GM18507 (cell line): ENCODE results near the gene CCSAP.

ENCODE experiments used
- DNase-seq: peaks from one replicate; pipeline ENCODE4 v3.0.0; 2011; ENCODE audit warnings: low read depth; ENCODE audit not compliant: insufficient read length; ENCODE audit errors: extremely low spot score
- FAIRE-seq: peaks from 2 replicates; lab custom pipeline; 2011; peaks lifted over from hg19 to GRCh38; lab: Jason Lieb, UNC

CCSAP gene

GRCh38 chr1:229368347-229368746, 25.5 kb upstream of the CCSAP start:
- no peak for DNase-seq
- peak; percentile 98 for FAIRE-seq

DNA sequence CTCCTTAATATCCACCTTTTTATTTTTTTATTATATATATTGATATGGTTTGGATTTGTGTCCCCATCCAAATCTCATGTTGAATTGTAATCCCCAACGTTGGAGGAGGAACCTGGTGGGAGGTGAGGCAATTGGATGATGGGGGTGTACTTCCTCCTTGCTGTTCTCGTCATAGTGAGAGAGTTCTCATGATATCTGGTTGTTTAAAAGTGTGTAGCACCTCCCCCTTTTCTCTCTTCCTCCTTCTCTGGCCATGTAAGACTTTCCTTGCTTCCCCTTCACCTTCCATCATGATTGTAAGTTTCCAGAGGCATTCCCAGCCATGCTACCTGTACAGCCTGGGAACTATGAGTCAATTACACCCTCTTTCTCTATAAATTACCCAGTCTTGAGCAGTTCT, 22.7 kb upstream of the CCSAP start:
- FAIRE-seq = peak; percentile 12
- no peak for DNase-seq

- DNase-seq (no peak), FAIRE-seq (no peak)
Measured at GRCh38 chr1:229364207-229365065, 21.6 kb upstream of the CCSAP start.

- no peak for FAIRE-seq
- no peak for DNase-seq
Measured at GRCh38 chr1:229363723-229364122, 20.9 kb upstream of the CCSAP start.

DNA sequence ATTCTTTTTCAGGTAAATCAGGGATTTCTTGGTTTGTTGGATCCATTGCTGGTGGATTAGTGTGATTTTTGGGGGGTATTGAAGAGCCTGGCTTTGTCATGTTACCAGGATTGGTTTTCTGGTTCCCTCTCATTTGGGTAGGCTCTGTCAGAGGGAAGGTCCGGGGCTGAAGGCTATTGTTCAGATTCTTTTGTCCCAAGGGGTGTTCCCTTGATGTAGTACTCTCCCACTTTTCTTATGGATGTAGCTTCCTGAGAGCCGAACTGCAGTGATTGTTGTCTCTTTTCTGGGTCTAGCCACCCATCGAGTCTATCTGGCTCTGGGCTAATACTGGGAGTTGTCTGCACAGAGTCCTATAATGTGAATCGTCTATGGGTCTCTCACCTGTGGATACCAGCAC, 17.6 kb upstream of the CCSAP start:
- no peak for FAIRE-seq
- no peak for DNase-seq

GRCh38 chr1:229355661-229356060, 12.8 kb upstream of the CCSAP start:
- DNase-seq (no peak), FAIRE-seq (no peak)

DNA sequence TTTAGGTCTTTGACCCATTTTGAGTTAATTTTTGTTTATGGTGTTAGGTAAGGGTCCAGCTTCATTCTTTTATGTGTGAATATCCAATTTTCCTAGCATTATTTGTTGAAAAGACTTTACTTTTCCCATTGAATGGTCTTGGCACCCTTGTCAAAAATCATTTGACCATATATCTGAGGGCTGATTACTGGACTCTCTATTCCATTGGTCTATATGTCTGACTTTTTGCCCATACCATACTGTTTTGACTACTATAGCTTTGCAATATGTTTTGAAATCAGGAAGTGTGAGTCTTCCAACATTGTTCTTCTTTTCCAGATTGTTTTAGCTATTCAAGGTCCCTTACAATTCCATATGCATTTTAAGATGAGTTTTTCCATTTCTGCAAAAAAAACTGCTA, 11.4 kb upstream of the CCSAP start:
- DNase-seq (no peak), FAIRE-seq (no peak)

DNA sequence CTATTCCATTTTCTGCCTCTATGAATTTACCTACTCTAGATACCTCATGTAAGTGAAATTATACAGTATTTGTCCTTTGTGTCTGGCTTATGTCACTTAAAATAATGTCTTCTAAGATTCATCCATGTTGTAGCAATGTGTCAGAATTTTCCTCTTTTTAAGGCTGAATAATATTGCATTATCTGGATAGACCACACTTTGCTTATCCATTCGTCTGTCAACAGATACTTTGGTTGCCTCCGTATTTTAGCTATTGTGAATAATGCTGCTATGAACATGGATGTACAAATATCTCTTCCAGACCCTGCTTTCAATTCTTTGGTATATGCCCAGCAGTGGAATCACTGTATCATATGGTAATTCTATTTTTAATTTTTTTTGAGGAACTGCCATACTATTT, 10.1 kb upstream of the CCSAP start:
- DNase-seq (no peak), FAIRE-seq (no peak)

GRCh38 chr1:229349463-229350385, 6.9 kb upstream of the CCSAP start:
- DNase-seq (no peak), FAIRE-seq (no peak)

GRCh38 chr1:229347528-229347927, 4.7 kb upstream of the CCSAP start:
- DNase-seq (no peak), FAIRE-seq (no peak)

DNA sequence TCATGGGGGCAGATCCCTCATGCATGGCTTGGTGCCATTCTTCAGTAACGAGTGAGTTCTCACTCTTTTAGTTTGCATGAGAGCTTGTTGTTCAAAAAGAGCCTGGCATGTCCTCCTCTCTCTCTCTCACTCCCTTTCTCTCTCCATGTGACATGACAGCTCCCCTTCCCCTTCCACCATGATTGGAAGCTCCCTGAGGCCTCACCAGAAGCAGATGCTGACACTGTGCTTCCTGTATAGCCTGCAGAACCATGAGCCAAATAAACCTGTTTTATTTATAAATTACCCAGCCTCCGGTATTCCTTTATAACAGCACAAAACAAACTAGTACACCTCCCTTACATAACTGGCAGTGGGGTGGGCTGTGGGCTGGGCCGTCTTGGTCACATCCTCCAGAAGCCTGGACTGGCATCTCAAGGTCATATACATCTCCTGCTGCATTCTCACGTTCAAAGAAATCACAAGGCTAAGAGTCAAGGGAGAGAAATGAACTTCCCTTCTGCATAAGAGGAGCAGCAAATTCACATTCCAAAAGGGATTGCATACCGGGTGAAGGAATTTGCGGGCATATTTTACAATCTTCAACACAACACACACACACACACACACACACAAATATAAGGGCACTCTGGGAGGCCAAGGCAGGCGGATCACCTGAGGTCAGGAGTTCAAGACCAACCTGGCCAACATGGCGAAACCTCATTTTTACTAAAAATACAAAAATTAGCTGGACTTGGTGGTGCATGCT, 2.3 kb upstream of the CCSAP start:
- no peak for DNase-seq
- FAIRE-seq = no peak

DNA sequence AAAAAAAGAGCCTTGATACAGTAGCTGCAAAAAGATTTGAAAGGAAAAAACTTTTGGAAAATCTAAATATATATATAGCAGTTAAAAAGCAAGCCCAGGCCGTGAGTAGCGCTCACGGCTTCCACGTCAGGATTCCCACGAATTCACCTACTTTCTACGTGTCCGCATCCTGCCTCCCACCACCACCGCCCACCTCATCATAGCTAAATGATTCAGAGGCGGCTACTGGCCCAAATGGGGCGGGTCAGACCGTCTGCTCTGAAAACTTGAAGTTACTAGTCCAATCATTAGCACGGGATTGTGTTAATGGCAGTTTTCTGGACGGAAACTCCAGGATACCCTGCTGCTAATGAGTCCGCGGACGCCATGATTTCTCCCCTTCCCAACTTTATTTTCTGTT, 1.3 kb upstream of the CCSAP start:
- FAIRE-seq (no peak), DNase-seq (no peak)

GRCh38 chr1:229341774-229342655, 832 bp downstream of the CCSAP start:
- no peak for FAIRE-seq
- peak; percentile 68 for DNase-seq

DNA sequence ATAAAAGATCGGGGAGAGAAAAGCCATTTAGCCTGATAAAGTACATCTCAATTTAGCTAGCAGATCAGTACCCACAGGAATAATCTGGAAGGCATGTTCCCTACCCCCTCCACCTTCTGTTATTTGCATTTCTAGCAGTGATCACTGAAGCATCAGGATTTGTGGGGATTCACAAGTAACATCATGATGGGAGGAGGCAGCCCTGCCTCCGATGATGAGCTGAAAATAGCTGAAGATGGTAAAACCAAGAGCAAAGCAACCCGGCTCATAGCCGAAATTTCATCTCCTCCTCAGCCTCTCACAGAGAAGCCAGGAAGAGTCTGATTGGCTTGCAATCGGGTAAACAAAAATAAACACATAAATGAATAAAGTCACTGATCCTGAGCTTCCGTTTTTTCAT, 2.4 kb downstream of the CCSAP start:
- peak; percentile 56 for FAIRE-seq
- no peak for DNase-seq

- no peak for DNase-seq
- no peak for FAIRE-seq
Measured at GRCh38 chr1:229339520-229339919, 3.3 kb downstream of the CCSAP start.

- DNase-seq = no peak
- peak; percentile 9 for FAIRE-seq
Measured at GRCh38 chr1:229339086-229339485, 3.8 kb downstream of the CCSAP start.

DNA sequence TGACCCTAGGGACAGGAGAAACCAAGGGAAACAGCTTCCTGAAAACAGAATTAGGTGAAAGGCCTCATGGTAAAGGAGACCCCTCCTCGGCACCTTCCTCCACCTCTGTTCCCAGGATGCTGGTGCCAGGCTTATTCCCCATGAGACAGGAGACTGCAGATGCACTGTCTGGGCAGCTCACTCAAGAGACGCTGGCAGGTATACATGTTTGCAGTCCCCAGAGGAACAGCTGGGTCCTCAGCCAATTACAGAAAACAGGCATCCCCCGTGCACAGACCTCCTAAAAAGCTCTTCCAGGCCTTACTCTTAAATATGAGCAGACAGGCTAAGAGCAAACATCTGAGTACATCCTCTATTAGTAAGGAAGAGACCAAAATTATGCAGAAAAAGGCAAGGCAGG, 6.5 kb downstream of the CCSAP start:
- FAIRE-seq = no peak

GRCh38 chr1:229334716-229335115, 8.1 kb downstream of the CCSAP start:
- DNase-seq = no peak
- FAIRE-seq = no peak

More for the DNA sequence above, 6.5 kb downstream of the CCSAP start:
- DNase-seq = no peak

DNA sequence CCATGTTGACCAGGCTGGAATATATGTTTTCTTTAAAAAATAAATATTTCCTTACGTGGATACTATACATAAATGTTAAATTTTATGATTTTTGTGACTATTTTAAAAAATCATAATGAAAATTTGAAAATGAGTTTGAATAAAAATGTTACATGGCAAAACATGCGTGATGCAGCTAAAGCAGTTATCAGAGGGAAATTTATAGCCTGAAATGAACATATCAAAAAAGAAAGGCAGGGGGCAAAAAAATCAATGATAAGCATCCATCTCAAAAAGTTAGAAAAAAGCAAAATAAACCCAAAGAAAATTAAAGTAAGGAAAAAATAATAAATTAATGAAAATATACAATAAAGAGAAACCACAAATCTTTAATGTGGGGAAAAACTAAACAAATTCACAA, 8.6 kb downstream of the CCSAP start:
- FAIRE-seq (no peak), DNase-seq (no peak)
